ENCODE data around the gene SATB2.

SATB2 gene

DNA sequence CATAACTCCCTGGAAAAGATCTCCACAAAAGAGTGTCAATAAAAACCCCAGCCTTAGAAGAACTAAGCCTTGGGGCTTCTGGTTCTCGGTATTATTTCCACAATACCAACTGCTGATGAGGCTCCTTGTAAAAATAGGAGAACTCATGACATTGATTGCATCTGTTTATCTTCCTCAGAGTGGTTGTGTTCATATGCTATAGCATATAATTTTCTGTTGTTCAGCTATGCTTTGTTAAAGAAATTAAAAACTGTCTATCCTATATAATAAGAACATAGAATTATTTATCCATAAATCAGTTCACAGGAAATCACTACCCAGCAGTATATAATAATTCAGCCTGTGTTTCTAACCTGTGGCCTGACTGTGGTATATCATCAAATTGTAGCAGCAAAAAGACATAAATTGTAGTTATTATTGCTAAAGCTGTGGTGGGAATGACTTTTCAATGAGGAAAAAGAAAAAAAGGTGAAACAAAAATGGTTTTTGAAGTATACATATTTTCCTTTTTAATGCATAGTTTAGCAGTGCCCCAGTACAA, 68.9 kb downstream of the SATB2 start:
- DNase-seq, result no peak

DNA sequence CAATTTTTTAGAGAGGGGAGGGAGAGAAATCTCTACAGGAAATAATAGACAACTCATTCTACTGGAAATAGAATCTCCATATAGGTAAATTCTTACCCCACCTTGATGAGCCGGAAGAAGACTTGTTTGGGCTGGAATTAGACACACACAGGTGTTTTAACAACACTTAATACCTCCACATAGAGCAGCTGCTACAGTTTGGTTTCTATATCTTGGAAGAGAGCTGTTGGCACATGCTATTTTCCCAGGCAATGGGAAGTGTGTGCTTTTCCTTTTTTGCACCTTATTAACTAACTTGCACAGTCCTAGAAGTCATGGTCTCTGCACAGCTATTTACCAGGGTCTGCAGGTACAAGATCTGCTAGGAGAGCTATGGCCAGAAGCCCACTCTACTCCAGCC, 73.7 kb downstream of the SATB2 start:
- no peak for DNase-seq

DNA sequence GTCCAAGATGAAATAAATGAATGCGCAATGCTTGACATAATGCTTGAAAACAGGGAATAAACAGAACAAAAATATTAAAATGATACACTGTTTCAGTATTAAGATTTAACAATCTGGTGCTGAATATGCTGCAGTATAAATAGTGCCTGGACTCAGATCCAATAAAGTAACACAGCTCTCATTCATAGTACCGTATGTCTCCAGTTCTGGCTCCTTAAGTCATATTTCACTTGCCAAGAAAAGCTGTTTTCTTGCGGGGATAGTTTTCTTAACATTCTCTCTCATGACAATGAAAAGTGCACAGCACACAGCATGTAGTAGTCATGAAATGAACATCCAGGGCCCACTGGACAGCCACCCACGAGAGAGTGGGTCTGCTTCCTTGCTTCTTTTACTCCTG, 74.7 kb downstream of the SATB2 start:
- DNase-seq, result no peak

DNA sequence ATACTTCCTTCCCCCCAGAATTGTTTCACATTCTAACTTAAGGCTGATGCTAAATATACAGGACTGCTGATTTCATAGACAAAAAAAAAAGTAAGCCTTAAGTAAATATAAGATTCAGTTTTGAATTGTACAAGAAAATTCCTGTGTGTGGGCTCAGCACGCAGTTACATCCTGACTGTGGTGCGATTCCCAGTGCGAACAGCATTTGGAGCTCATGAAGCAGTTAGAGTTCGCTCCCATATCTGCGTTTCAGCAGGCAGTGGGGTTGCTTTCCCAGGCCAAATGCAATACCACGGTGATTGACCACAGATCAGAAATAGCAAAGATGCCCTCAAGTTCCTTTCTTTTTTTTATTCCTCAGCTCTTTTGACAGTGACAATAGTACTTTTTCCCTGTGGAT, 75.6 kb downstream of the SATB2 start:
- no peak for DNase-seq

DNA sequence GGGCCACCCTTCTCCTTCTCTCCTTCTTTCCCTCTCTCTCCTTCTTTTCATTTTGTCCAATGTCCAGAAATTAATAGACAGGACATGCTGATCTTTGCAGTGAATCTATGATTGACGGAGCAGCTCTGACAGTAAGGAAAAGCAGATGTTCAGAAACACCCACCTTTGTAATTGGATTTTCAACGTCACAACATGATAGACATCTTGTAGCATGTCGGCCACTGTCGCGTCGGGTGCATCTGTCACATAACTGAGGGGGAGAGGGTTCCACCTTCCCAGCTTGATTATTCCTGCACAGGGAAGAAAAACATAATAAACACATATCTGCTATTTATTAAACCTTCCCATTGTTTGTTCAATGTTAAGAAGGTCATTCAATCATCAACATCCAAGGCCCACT, 76.2 kb downstream of the SATB2 start:
- DNase-seq, result no peak

DNA sequence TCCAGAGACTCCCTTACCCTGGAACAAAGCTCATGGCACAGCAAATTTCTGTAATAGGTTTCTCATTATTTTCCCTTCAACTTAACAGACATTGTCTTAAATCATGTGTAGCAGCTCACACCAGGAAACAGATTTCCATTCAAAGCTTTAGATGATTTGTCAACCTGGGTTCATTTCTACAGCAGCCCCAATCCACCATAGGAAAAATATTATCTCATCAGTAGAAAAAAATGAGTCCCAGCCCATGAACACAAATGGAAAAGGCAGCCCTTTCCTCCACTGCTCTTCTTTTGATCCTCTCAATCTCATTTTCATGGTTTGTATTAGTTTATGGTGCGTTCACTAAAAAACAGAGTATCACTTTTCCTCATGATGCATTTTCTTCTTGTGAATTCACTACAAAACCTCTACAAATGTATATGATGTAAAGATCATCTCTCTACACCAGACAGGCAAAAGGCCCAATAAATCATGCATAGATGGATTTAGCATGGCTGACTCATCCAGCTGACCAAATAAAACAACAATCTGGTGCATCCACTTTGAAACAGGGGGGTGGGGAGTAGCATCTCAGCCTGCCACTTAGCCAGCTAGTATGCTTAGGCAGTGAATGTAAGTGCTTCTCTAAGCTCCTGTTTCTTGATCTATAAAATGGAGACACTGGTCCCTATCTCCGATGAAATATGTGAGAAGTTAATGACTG, 78.6 kb downstream of the SATB2 start:
- DNase-seq, result no peak

DNA sequence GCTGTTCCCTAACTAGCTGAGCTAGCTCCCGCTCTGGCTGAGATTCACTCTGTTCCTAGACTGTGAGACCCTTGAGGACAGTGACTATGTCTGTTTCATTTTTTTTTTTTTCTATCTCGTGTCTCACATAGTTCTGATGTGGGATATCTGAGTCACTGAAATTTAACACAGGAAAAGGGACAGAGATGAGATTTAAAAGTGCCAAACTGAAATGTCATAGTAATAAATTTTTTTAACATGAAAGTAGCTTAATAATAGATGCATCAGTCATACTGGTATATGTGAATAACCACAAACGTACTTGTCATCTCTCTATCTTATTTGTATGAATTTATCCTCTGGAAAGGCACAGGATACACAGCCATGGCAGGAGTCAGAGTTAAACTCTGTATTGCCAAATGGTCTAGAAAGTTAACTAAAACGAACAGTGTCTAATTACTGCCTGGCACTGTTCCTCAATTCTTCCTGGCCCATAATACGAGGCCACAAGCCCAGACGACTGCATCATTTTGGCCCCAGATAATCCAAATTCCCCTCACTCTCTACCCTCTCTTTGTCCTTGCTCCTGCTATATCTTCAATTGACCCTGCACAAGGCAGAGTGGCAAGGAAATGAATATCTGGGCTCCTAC, 87.5 kb downstream of the SATB2 start:
- no peak for DNase-seq

DNA sequence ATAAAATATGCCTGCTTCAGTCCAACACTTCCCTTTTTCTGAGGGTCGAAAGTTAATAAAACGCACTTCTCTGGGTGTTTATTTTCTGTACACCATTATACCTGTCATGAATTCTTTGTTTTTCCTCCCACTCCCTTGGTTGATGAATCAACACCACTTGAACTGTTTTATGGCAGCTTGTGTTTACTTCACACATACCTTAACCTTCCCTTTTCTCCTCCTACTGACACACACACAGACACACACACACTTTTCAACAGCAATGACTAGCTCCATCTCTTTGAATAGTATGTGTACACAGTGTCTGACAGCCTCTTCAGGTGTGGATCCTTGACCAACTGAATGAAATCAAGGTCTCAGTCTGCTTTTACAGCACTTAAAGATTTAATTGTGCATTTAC, 91.3 kb downstream of the SATB2 start:
- no peak for DNase-seq

DNA sequence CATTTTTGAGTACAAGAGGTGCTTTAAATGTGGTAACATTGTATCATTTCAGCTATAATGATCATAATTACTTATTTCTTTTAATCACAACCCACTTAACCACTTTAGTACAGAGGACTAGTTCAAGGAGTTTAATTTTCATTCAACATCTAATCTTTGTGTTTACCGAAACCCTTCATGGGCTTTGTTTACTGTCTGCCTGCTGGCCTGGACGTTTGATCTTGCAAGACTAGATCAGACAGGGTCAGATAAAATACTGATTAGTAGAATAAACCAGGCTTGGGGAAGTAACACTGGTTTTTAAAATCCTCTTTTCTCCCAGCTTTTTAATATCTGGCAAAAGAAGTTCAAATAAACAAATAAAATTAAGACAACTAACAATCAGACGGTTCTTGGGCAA, 93.6 kb downstream of the SATB2 start:
- DNase-seq, result no peak

DNA sequence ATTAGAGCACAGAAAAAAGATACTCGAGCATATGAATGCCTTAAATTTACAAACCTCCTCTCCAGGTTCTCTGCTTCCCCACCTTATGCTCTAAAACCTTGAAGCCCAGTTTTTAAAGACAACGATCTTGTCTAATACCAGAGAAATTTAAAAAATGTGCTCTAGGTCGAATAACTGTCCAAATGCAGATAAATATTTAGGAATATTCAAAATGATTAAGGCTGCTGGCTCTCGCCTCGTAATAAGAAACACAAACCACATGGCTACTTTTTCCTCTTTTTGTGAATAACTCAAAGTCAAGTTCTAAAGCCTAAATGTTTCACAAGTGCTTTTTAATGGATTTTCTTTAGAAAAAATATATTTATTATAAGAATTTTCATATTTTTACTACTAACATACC, 101.3 kb downstream of the SATB2 start:
- no peak for DNase-seq

DNA sequence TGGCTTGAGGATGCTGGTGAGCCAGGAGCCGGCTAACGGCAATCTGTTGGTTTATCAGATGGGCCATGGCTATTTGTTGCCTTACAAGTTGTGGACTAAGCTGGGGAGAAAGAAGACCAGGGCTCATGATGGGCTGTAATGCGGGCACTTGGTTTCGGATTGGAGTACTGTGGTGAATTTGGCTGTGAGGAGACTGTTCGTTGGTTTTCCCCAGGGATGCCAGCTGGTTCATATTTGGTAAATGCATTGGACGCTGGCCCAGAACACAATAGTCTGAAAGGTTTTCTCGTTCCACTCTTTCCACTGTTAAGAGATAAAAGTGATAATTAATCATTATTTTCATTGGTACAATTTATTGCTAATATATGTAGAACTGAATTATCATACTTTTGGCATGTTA, 108.9 kb downstream of the SATB2 start:
- DNase-seq, result no peak

DNA sequence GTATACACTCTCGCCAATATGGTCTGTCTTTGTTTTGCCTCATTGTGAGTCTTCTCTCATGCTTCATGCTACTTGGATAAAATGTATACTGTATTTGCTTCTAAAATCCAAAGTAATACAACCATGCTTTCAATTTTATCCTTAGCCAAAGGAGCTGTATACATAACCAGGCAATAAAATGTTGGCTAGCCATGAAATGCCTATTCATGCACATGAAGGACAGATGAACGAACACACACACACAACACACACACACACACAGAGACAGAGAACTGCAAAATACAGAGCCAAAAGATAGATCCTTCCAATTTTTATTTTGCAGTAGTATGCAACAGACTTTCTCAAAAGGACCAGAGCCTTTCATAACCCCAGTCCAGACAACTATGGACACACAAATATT, 113.7 kb downstream of the SATB2 start:
- DNase-seq, result no peak

DNA sequence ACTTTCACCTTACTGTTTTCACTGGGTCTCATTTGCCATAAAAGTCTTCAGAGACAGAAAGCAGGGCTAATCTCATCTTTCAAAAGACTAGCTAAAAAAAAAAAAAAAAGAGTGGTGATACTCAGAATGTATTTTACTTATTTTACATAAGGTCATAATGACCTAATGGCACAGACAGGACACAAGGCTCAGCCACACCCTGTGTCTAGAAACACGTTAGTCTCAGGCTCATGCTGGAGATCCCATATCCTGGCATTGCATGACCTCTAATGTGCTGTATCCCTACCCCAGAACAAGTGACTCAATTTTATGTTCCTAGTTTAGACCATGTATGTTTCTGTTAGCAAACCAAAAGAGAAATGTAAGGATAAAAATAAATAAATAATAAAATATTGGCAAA, 115.4 kb downstream of the SATB2 start:
- no peak for DNase-seq

DNA sequence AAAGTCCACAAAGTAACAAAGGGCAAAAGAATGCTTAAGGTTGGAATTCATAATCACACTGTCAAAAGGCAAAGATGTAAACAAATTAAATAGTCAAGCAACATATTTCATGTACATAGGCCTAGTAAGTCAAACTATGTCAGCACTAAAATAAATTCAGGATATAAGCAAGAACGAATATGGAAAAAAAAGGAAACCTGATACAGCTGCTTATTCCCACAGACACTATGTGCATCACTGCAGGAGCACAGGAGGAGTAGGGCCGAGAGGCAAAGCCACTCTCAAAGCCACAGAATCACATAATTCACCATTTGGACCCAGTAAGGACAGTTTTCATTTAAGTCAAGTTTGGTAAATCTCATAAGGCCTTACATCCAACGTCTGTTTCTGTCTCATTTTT, 116.6 kb downstream of the SATB2 start:
- no peak for DNase-seq

DNA sequence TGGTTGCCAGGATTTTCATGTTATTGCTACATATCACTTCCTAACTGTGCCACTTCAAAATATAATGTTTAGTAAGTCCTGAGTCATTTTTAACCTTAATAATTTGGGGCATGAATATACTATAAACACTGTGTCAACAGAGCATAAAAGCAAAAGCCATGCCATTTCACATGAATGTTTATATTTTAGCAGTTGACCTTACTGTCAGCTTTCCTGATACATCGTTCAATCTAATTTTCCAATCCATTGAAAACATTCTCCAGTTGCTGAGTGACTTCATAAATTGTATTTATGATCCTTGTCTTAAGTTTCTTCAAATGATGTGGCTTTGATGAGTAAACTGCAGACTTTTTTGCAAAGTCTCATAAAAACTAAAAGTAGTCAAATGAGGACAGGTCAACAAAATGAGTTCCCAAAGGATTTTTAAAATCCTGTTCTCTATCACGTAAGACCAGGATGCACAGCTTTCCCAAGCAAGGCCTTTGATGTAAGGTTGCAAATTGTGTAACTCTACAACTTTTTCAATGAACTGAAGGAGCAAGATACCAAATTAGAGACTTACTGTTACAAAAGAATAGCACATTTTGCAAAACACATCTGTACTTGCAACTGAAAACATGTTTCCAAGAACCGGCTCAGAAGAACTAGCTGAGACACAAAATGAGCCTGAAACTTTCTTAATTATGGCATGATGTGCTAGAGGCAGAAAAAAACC, 117.7 kb downstream of the SATB2 start:
- DNase-seq, result no peak

DNA sequence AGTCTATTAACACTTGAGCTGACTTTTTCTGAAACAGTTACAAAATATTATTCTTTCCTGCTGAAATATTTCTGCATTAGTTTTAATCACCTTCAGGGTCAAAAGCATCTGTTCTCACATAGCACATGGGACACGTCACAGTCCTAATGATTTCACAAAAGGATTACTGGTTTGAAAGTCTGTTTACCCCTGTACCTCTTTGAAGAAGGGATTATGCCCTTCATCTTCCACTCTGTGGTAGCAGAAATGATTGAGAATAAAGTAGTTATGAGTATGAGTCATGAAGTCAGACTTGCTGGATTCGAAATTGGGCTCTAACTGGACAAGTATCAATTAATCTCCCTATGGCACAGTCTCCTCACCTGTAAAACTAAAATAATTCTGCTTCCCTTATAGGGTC, 121.2 kb downstream of the SATB2 start:
- DNase-seq, result no peak

DNA sequence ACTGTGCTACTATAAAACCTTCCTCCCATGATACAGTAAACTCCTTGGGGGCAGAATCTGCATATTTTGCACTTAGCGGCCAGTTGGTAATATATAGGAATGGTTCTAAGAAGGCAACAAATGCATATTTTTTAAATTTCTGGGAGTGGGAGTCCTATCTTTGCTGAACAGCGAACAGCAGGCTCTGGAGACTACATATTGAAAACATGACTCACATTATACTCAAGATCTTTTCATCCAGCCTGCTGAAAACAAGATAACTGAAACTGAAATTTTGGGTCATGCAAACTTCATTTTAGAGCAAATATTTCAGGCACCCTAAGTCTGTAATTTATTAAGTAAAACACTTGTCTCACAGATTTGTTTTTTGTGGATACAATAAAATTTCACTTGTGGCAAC, 122.2 kb downstream of the SATB2 start:
- no peak for DNase-seq

DNA sequence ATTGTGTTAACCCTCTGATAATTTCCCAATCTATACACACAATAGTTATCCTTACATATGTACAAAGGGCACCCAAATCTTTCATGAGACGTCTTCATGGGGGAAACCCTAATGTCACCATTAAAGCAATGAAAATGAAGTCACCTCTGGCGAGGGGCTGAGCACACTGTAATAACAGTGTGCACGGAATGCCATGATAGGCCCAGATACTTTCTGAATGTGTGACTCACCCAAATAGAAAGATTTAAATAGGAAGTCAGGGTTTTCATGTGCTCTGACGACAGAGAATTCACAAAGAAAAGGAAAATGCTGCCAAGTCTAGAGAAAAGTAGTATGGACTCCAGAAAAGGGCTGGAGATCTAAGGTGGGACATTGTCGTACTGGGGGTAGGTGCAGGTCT, 128.3 kb downstream of the SATB2 start:
- DNase-seq, result no peak

DNA sequence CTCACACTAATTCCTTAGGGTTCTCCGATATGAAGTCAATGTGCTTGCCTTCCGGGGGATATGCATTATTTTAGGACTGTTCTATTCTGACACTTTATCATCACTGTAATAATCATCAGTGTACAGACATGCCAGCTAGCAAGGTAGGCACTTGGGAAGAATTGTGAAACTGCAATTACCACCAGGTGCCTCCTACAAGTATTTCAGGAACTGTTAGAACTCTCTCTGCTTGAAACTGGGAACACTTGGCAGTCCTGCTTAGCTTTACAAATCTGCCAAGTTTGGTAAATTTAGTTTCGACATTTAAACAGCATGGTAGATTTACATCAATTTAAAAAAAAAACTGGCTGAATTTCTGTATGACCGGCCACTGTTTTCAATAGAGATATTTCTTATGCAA, 128.7 kb downstream of the SATB2 start:
- no peak for DNase-seq

DNA sequence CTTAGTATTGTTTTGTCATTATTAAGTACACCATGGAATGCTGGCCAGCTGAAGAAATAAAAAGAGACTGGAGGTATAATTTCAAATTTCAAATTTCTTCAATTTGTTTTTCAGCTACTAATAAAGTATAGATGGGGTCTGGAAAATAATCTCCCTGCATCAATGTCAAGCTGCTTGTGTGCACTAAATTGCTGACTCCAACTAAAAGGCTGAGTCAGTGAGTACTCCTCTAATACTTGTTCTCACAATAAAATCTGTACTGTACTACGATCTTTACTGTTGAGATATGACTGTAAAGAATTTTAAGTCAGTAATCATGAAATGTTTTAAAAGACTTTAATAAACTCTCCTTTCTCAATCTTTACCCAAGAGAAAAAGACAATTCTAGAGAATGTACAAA, 131.9 kb downstream of the SATB2 start:
- DNase-seq, result no peak

DNA sequence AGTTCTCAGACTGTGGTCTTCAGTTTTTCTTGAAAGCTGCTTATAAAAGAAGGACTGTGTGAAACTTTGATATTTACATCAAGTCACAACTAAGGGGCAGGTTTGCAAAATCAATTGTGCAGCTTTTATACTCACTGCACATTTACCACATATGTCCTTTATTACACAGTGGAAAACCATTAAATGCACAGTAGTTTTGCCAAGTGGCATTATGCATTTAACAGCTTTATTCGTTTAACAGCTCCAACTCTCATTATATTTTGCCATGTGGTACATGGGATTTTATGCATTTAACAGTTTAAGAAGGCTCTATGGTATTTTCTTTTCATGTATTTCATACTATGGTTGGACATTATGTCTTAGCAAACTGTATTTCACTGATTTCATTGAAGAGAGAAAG, 135.6 kb downstream of the SATB2 start:
- DNase-seq, result no peak

DNA sequence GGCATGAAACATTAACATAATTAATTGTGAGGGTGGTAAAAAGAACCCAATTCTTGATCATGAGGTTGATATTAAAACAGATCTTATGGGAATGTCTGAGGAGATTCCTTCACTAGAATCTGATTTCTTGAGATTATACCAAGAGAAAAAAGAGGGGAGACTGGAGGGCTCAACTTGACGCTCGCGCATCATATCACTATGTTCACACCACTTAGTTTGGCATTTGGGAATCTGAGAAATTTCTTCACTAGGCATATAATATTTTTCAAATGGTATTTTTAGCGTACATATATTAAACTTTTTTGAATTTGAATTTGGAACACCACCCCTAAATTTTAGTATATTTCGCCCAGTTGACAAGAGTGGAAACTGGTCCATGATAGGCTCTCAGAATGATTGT, 140.1 kb downstream of the SATB2 start:
- DNase-seq, result no peak

DNA sequence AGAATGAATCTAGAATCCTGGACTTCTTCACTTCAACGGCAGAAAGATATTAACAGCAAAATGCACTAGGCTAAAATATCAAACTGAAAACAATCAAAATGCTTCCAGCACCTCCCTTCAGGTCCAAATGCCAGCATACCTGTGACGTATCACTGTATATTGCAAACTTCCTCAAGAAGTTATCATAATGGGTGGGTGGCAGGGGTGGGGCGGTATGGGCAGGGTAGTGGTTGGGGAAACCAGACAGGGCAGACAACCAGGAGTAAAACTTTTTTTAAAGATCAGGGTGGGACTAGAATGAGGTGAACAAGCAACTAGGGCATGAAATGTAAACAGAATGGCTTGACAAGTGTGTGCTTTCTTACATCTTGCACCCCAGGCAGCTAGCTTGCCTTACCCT, 140.9 kb downstream of the SATB2 start:
- DNase-seq, result no peak

Data from Kasumi-1 (cell line).